HCT116 (cell line): Measurements from ENCODE around the gene CDR2. TPM values are rescaled to one million over a fixed set of nuclear protein-coding genes. Genes with fewer than 3 reads are reported as not detected.

Experiments
- ATAC-seq: fragments of 200-7000 bp; cut with Tn5 transposase; 2 replicates; pipeline ENCODE4 v1.9.1; 2020; ENCODE audit warnings: mild to moderate bottlenecking, moderate library complexity
- BruUV-seq: library from RNA; stranded (reverse); fragments of 400-500 nt; replicated peaks from 2 replicates; lab custom pipeline; 2021; lab: Mats Ljungman, UMichigan
- CTCF ChIA-PET: fragments of 300-600 bp; sonication (Branson Sonifier 250); formaldehyde crosslinking; loops from one replicate; lab custom pipeline; 2021; ENCODE audit warnings: antibody characterized with exemption; lab: Charles Lee
- POLR2A ChIA-PET: fragments of 300-600, 350-600 bp; sonication (Branson Sonifier 250); formaldehyde crosslinking; loops from one replicate; lab custom pipeline; 2021; ENCODE audit warnings: antibody characterized with exemption; lab: Charles Lee
- RAD21 ChIA-PET, 2 experiments: fragments of 300-600 bp; sonication (Branson Sonifier 250); formaldehyde crosslinking; loops; one replicate each; lab custom pipeline; 2023; ENCODE audit warnings: low total read pairs in 2 of 2; ENCODE audit not compliant: uncharacterized antibody in 2 of 2, unreplicated experiment in 2 of 2, low non-redundant PET in 1 of 2; lab: Charles Lee
- DNase-seq: peaks from one replicate; pipeline ENCODE4 v3.0.0-alpha.2; 2010; ENCODE audit warnings: low read depth, low spot score
- H2AFZ ChIP-seq: fragments of 200-600 bp; shearing (Covaris generic), sonication (generic); 2 replicates; pipeline ENCODE4 v1.6.1; 2017; ENCODE audit warnings: low read depth, mixed run types, mixed read lengths, antibody characterized with exemption, low read length; ENCODE audit not compliant: poor library complexity, severe bottlenecking
- H3K27ac ChIP-seq: 2 replicates; pipeline ENCODE4 v1.5.1; 2012; ENCODE audit warnings: low read depth, low read length
- H3K27me3 ChIP-seq: fragments of 200-600 bp; sonication (generic); 2 replicates; pipeline ENCODE4 v1.6.1; 2016; ENCODE audit warnings: mixed run types, low read length, mixed read lengths; ENCODE audit not compliant: insufficient read depth
- H3K36me3 ChIP-seq, 2 experiments: fragments of 200-500 bp in 1 of 2; fragments of 200-600 bp in 1 of 2; sonication (Bioruptor generic) in 1 of 2; sonication (generic) in 1 of 2; 2 replicates each; pipeline versions ENCODE4 v1.5.1 to v1.6.1; 2014 to 2016; ENCODE audit warnings: low read length in 2 of 2, inconsistent platforms in 1 of 2, mixed read lengths in 1 of 2, mixed run types in 1 of 2; ENCODE audit not compliant: insufficient read depth in 2 of 2, control insufficient read depth in 1 of 2
- H3K4me1 ChIP-seq, 2 experiments: fragments of 200-600 bp in 1 of 2; sonication (generic) in 1 of 2; 2 replicates each; pipeline versions ENCODE4 v1.5.1 to v1.6.1; 2012 to 2017; ENCODE audit warnings: low read length in 2 of 2, inconsistent platforms in 1 of 2, mild to moderate bottlenecking in 1 of 2, mixed read lengths in 1 of 2, mixed run types in 1 of 2, moderate library complexity in 1 of 2; ENCODE audit not compliant: insufficient read depth in 2 of 2, control insufficient read depth in 1 of 2
- H3K4me2 ChIP-seq: fragments of 200-600 bp; sonication (generic); 2 replicates; pipeline ENCODE4 v1.6.1; 2017; ENCODE audit warnings: mixed run types, low read length, mixed read lengths
- H3K4me3 ChIP-seq, 2 experiments: fragments of 200-600 bp in 1 of 2; sonication (generic) in 1 of 2; replicated peaks in 1 of 2; 2 replicates each; pipeline ENCODE4 v1.5.1; 2011 to 2016; ENCODE audit warnings: low read length in 2 of 2, control low read depth in 1 of 2, low read depth in 1 of 2, mild to moderate bottlenecking in 1 of 2, mixed read lengths in 1 of 2, mixed run types in 1 of 2
- H3K79me2 ChIP-seq: fragments of 200-600 bp; sonication (generic); 2 replicates; pipeline ENCODE4 v1.6.1; 2017; ENCODE audit warnings: mild to moderate bottlenecking, mixed run types, low read length, moderate library complexity, mixed read lengths; ENCODE audit not compliant: insufficient read depth
- H3K9ac ChIP-seq: fragments of 200-600 bp; sonication (generic); 2 replicates; pipeline ENCODE4 v1.6.1; 2016; ENCODE audit warnings: low read length, mixed read lengths
- H3K9me2 ChIP-seq: fragments of 200-600 bp; sonication (generic), shearing (Covaris generic); 2 replicates; pipeline ENCODE4 v1.6.1; 2017; ENCODE audit warnings: mixed run types, mild to moderate bottlenecking, moderate library complexity; ENCODE audit not compliant: insufficient read depth
- H3K9me3 ChIP-seq, 2 experiments: fragments of 200-500 bp in 1 of 2; fragments of 200-600 bp in 1 of 2; sonication (Bioruptor generic) in 1 of 2; sonication (generic) in 1 of 2; 2 replicates each; pipeline ENCODE4 v1.6.1; 2014 to 2017; ENCODE audit warnings: low read length in 2 of 2, mixed read lengths in 2 of 2, inconsistent platforms in 1 of 2, low read depth in 1 of 2, mild to moderate bottlenecking in 1 of 2, mixed run types in 1 of 2, moderate library complexity in 1 of 2; ENCODE audit not compliant: control insufficient read depth in 1 of 2, insufficient read depth in 1 of 2
- H4K20me1 ChIP-seq: fragments of 200-600 bp; sonication (generic), shearing (Covaris generic); 2 replicates; pipeline ENCODE4 v1.6.1; 2017; ENCODE audit warnings: mixed run types, mild to moderate bottlenecking, moderate library complexity; ENCODE audit not compliant: insufficient read depth
- CBX3 ChIP-seq: IDR thresholded peaks from 2 replicates; pipeline ENCODE4 v1.6.1; 2012; ENCODE audit warnings: low read depth
- CEBPB ChIP-seq: IDR thresholded peaks from 2 replicates; pipeline ENCODE4 v1.6.1; 2012; ENCODE audit warnings: low read depth
- EGR1 ChIP-seq: IDR thresholded peaks from 2 replicates; pipeline ENCODE4 v1.6.1; 2012; ENCODE audit warnings: low read depth
- ELF1 ChIP-seq: IDR thresholded peaks from 2 replicates; pipeline ENCODE4 v1.6.1; 2012; ENCODE audit warnings: low read depth, borderline replicate concordance
- EZH2 ChIP-seq: fragments of 200-600 bp; sonication (generic); IDR thresholded peaks from 2 replicates; pipeline ENCODE4 v1.6.1; 2017; ENCODE audit warnings: antibody characterized with exemption, mixed run types
- FOSL1 ChIP-seq: IDR thresholded peaks from 2 replicates; pipeline ENCODE4 v1.6.1; 2012; ENCODE audit warnings: low read depth
- JUND ChIP-seq: IDR thresholded peaks from 2 replicates; pipeline ENCODE4 v1.6.1; 2012
- POLR2A ChIP-seq: IDR thresholded peaks from 2 replicates; pipeline ENCODE4 v1.7.0; 2011; ENCODE audit warnings: borderline replicate concordance; ENCODE audit not compliant: insufficient read depth, insufficient read length; ENCODE audit errors: extremely low read depth
- POLR2AphosphoS5 ChIP-seq: IDR thresholded peaks from 2 replicates; pipeline ENCODE4 v1.6.1; 2011; ENCODE audit warnings: mild to moderate bottlenecking, low read depth, low read length, moderate library complexity
- SP1 ChIP-seq: IDR thresholded peaks from 2 replicates; pipeline ENCODE4 v1.6.1; 2012; ENCODE audit warnings: low read depth
- SRF ChIP-seq: IDR thresholded peaks from 2 replicates; pipeline ENCODE4 v1.6.1; 2012; ENCODE audit warnings: low read depth
- ZFX ChIP-seq: fragments of 450-650 bp; IDR thresholded peaks from 2 replicates; pipeline ENCODE4 v1.6.1; 2017
- ZNF274 ChIP-seq: fragments of 200-500 bp; sonication (Bioruptor generic); IDR thresholded peaks from 2 replicates; pipeline ENCODE4 v1.6.1; 2014; ENCODE audit warnings: mild to moderate bottlenecking, low read depth, low read length, inconsistent platforms
- intact Hi-C: fragments of 100-400 bp; cut with micrococcal nuclease; formaldehyde crosslinking; loops from 2 replicates; pipeline ENCODE4 v1.10.0; 2022
- total RNA-seq: library from RNA; stranded (reverse); gene quantifications from one replicate; pipeline ENCODE4 v1.2.1, GENCODE V29; 2021; ENCODE audit not compliant: unreplicated experiment
- TF ChIP-seq, protein P1 (sequence below): IDR thresholded peaks from 2 replicates; pipeline ENCODE4 v1.6.1; 2012
- TF ChIP-seq, protein P2 (sequence below): IDR thresholded peaks from 2 replicates; pipeline ENCODE4 v1.6.1; 2012
- TF ChIP-seq, protein P3 (sequence below): IDR thresholded peaks from 2 replicates; pipeline ENCODE4 v1.6.1; 2012; ENCODE audit warnings: low read depth
- TF ChIP-seq, protein P4 (sequence below), 3 experiments: fragments of 200-600 bp in 1 of 3; sonication (generic) in 1 of 3; IDR thresholded peaks in 2 of 3; conservative IDR thresholded peaks in 1 of 3; 2 replicates each; pipeline ENCODE4 v1.5.1; 2012 to 2017; ENCODE audit warnings: low read depth in 2 of 3, low read length in 2 of 3, antibody characterized with exemption in 1 of 3, borderline replicate concordance in 1 of 3, control low read depth in 1 of 3, mild to moderate bottlenecking in 1 of 3, mixed read lengths in 1 of 3, mixed run types in 1 of 3, moderate library complexity in 1 of 3; ENCODE audit not compliant: insufficient read depth in 1 of 3

The CDR2 gene
- total RNA-seq, 1 experiment from 2014 or later = 27.3 TPM

DNA sequence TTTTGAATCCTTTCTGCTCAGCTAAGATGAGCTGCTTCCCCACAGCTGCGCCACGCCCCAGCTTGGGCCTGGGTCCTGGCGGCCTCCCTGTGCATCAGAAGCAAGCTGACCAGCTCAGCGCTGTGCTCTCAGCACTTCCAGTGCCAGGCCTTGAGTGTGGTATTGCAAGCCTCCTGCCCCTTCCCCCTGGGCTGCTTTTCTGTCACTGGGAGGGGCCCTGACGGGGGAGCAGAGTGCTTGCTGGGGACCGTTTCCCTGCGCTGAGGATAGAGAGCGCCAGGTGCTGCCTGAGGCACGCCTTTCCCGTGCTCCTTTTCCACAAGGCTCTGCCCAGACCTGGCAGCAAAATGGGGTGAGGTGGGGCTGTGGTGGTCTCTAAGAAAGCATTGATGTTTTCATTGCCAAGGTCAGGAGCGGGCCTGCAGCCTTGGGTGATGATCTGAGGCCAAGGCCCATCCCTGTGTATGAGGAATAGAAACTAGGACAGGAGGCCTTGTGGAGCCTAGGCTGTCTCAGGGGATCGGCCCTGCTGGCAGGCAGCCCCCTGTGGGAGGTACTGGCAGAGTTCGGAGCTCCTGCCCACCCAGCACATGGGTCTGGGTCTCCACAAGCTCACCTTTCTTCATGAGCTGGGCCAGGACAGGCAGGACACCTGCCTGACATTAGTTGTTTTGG, 47.5 kb downstream of the CDR2 start:
- ChIA-PET CTCF (no interaction called here), RAD21 (no interaction called here), POLR2A (no interaction called here)
- Histone ChIP-seq H3K4me1 (no peaks in the 10 kb centered on the region), H3K27me3 (no peaks in the 10 kb centered on the region), H3K36me3 (peaks cover 29 to 31% of the 10 kb centered on the region in 2 experiments), H3K79me2 (peaks cover 12% of the 10 kb centered on the region), H2AFZ (no peak overlapping the region), H4K20me1 (no peaks in the 10 kb centered on the region), H3K9me3 (no peaks in the 10 kb centered on the region), H3K9ac (no peak overlapping the region), H3K9me2 (no peaks in the 10 kb centered on the region), H3K27ac (no peak overlapping the region), H3K4me3 (no peak overlapping the region), H3K4me2 (no peak overlapping the region)
- TF ChIP-seq ZNF274 (no peak), SP1 (no peak), JUND (no peak), CBX3 (no peak), FOSL1 (no peak), ZFX (no peak), POLR2AphosphoS5 (no peak), EGR1 (no peak), POLR2A (no peak), ELF1 (no peak), SRF (no peak), EZH2 (no peak), CEBPB (no peak)
- TF ChIP-seq, protein P1, sequence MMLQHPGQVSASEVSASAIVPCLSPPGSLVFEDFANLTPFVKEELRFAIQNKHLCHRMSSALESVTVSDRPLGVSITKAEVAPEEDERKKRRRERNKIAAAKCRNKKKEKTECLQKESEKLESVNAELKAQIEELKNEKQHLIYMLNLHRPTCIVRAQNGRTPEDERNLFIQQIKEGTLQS = no peak
- TF ChIP-seq, protein P2, sequence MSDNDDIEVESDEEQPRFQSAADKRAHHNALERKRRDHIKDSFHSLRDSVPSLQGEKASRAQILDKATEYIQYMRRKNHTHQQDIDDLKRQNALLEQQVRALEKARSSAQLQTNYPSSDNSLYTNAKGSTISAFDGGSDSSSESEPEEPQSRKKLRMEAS = no peak
- TF ChIP-seq, protein P3, sequence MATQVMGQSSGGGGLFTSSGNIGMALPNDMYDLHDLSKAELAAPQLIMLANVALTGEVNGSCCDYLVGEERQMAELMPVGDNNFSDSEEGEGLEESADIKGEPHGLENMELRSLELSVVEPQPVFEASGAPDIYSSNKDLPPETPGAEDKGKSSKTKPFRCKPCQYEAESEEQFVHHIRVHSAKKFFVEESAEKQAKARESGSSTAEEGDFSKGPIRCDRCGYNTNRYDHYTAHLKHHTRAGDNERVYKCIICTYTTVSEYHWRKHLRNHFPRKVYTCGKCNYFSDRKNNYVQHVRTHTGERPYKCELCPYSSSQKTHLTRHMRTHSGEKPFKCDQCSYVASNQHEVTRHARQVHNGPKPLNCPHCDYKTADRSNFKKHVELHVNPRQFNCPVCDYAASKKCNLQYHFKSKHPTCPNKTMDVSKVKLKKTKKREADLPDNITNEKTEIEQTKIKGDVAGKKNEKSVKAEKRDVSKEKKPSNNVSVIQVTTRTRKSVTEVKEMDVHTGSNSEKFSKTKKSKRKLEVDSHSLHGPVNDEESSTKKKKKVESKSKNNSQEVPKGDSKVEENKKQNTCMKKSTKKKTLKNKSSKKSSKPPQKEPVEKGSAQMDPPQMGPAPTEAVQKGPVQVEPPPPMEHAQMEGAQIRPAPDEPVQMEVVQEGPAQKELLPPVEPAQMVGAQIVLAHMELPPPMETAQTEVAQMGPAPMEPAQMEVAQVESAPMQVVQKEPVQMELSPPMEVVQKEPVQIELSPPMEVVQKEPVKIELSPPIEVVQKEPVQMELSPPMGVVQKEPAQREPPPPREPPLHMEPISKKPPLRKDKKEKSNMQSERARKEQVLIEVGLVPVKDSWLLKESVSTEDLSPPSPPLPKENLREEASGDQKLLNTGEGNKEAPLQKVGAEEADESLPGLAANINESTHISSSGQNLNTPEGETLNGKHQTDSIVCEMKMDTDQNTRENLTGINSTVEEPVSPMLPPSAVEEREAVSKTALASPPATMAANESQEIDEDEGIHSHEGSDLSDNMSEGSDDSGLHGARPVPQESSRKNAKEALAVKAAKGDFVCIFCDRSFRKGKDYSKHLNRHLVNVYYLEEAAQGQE = no peak
- TF ChIP-seq, protein P4, sequence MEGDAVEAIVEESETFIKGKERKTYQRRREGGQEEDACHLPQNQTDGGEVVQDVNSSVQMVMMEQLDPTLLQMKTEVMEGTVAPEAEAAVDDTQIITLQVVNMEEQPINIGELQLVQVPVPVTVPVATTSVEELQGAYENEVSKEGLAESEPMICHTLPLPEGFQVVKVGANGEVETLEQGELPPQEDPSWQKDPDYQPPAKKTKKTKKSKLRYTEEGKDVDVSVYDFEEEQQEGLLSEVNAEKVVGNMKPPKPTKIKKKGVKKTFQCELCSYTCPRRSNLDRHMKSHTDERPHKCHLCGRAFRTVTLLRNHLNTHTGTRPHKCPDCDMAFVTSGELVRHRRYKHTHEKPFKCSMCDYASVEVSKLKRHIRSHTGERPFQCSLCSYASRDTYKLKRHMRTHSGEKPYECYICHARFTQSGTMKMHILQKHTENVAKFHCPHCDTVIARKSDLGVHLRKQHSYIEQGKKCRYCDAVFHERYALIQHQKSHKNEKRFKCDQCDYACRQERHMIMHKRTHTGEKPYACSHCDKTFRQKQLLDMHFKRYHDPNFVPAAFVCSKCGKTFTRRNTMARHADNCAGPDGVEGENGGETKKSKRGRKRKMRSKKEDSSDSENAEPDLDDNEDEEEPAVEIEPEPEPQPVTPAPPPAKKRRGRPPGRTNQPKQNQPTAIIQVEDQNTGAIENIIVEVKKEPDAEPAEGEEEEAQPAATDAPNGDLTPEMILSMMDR (IDR thresholded peaks at IDR 0.05 in 2 of 3, conservative IDR thresholded peaks at IDR 0.05 in 1 of 3; ENCODE audit: borderline replicate concordance in 1 of 3, insufficient read depth in 1 of 3, low read depth in 2 of 3, low read length in 2 of 3) = no peak
- DNase-seq (no peak), ATAC-seq (no peak)
- no TSS peak for BruUV-seq
- intact Hi-C loops = loop anchor here (10.0 kb wide), 3 partner anchors 58 to 1022 kb away; no protein-coding TSS in a partner anchor
